Activated naive CD8-positive, alpha-beta T cell treated with anti-CD3 and anti-CD28 coated beads, Interleukin-2, amount 50 U/mL, for 16 hours (primary cell): Measurements from ENCODE around the gene BMI1.
"Not testable (repeated sequence)": the region's sequence is repeated elsewhere in the genome, so short reads cannot be mapped to it uniquely, and the experiment has no call there.

ENCODE experiments used
- DNase-seq: peaks from one replicate; pipeline ENCODE4 v3.0.0-alpha.2; 2020; ENCODE audit warnings: low read depth, low spot score

BMI1 gene

GRCh38 chr10:22320591-22321155 lies at the start of gene BMI1:
TSS of gene BMI1 (plus strand) at chr10:22321099. CDS start at chr10:22326450, 5,351 bp downstream.
- peak; percentile 29 for DNase-seq

DNA sequence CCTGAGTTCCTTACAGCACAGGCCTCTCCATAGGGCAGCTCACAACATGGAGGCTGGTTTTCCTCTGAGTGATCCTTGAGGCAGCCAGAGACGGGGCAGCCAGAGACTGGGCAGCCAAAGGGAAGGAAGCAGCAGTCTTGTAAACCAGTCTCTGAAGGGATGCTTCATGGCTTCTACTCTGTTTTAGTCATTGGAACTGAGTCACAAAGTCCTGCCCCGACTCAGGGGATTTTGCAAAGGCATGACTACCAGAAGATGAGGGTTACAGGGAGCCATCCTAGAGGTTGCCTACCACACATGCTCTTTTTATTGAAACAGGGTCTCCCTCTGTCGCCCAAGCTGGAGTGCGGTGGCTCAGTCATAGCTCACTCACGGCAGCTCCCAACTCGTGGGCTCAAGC lies 49.1 kb upstream of the BMI1 start:
- no peak for DNase-seq

DNA sequence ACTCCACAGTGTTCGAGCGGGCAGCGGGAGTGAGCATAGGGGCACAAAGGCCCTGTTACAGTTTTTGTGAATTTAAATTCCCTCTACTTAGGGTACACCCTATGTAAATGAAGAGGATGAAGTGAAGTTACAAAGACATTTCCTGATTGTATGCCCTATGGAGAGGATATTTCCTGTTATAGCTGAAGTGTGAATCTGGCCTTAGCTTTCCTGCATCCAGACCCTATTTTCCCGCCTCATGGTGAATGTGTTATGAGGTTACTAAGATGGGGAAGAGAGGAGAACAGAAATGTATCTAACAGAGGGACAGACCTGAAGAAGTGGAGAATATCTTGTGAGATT lies 42.5 kb upstream of the BMI1 start:
- no peak for DNase-seq

GRCh38 chr10:22280078-22280477 lies 40.8 kb upstream of the BMI1 start:
- no peak for DNase-seq

DNA sequence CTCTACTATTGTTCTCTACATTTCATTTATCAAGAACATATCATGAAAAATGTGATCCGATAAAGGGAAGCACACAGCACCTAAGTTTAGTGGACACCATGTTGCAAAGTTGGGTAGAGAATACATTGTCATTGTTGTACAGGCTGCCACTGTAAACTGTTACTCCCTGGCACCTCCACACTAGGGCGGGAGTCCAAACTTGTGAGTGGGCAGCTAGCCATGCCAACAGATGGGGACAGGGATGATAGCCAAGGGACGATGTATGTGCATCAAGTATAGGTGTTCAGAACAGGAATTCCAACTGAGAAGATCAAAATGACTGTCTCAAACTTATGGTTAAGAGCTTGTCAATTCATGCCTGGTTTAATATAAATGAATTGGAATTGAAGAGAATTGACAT lies 35.8 kb upstream of the BMI1 start:
- no peak for DNase-seq

GRCh38 chr10:22293747-22294404 lies 27.0 kb upstream of the BMI1 start:
- DNase-seq, result no peak

GRCh38 chr10:22294694-22295093 lies 26.2 kb upstream of the BMI1 start:
- DNase-seq, result no peak

GRCh38 chr10:22301193-22301592 lies 19.7 kb upstream of the BMI1 start:
- no peak for DNase-seq

- no peak for DNase-seq
Observed at GRCh38 chr10:22303461-22303860, 17.4 kb upstream of the BMI1 start.

GRCh38 chr10:22305721-22306120 lies 15.2 kb upstream of the BMI1 start:
- DNase-seq, result no peak

GRCh38 chr10:22308390-22308789 lies 12.5 kb upstream of the BMI1 start:
- no peak for DNase-seq

DNA sequence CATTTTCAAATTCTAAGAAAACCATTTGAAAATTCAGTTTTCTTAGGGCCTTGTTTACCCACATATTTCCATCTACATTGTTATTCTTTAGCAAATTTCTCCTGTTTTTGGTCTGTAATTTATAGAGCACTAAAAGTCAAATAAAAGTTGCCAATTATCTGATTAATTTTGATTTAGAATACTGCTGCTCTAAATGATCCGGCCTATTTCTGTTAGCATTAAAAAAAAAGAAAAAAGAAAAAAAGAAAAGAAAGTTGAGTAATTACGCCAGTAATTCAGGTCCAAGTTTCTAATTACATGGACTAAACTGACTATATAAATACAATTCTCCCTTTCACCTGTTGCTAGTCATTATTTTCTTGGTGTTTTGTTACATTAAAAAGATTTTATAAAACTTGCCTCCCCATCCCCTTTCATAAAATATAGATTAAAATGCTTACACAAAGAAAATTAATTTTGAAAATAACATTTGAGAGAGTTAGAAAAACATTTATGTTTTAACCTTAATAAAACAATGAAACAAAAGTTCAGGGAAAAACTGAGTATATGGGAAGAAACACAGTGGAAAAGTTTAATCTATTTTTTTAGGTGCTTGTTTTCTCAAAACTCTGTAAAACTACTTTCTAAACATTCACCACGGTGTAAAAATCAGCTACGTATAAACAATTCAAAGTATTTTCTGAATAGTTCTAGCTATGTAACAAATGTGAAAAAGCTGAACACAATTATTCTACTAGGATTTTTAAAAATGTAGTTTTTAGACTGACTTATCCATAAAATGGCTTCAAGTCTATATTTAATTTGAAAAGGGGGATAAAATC lies 11.5 kb upstream of the BMI1 start:
- no peak for DNase-seq

DNA sequence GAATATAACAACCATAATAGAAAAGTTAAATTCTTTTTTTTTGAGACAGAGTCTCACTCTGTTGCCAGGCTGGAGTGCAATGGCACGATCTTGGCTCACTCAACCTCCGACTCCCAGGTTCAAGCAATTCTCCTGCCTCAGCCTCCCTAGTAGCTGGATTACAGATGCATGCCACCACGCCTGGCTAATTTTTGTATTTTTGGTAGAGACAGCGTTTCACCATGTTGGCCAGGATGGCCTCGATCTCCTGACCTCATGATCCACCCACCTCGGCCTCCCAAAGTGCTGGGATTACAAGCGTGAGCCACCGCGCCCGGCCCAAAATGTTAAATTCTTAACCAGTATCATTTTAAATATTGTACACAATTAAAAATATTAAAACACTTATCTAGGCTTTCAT lies 10.9 kb upstream of the BMI1 start:
- DNase-seq, result not testable (repeated sequence)

- DNase-seq, result no peak
Observed at GRCh38 chr10:22310928-22311327, 10.0 kb upstream of the BMI1 start.

DNA sequence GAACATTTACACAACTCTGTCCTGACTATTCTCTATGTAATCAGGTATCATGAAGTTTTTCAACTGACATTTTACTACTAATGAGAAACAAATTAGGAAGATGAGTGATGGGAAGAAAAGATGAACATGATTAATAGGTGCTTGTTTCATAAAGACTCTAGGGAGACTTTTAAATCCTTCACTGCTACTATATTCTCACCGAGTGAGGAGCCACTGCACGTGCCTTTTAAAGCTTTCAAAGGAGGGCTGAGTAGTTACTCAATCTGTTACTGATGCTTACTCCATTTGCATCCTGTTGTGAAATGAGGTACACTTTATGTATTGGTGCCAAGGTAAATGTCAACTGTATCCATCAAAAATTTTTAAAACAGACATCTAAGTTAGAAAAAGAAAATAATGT lies 6.0 kb upstream of the BMI1 start:
- DNase-seq, result no peak

- no peak for DNase-seq
Observed at GRCh38 chr10:22315455-22316285, 5.2 kb upstream of the BMI1 start.

- no peak for DNase-seq
Observed at GRCh38 chr10:22316286-22317075, 4.4 kb upstream of the BMI1 start, which contains the start of gene COMMD3. TSS of gene COMMD3 (plus strand) at chr10:22316388. CDS start at chr10:22316418, 30 bp downstream.

GRCh38 chr10:22317076-22317370 lies 3.9 kb upstream of the BMI1 start:
- no peak for DNase-seq

DNA sequence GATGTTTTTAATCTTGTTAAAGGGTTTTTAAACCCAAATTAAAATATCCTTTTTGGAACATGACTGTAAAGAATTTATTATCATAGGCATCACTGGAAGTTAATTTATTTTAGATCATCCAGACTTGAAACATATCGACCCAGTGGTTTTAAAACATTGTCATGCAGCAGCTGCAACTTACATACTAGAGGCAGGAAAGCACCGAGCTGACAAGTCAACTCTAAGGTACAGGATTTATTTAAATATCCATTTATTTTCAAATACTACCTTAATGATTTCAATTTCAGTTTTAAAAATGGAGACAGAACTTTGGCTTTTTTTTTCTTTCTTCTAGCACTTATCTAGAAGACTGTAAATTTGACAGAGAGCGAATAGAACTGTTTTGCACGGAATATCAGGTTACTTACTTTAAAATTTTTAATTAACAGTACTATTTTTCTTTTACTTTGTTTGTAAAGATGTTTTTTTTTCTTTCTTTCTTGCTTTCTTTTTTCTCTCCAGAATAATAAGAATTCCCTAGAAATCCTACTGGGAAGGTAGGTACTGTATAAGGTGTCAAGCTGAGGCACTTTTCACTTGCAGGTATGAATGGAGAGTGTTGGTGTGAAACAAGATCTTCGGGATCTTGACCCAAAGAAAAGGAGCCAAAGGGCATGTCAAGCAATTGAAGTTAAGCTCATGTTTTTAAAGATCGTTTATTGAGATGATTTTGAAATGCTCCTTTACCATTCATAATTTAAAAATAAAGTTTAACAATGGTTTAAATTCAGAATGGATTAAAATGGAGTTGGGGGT lies 2.9 kb upstream of the BMI1 start:
- no peak for DNase-seq

DNA sequence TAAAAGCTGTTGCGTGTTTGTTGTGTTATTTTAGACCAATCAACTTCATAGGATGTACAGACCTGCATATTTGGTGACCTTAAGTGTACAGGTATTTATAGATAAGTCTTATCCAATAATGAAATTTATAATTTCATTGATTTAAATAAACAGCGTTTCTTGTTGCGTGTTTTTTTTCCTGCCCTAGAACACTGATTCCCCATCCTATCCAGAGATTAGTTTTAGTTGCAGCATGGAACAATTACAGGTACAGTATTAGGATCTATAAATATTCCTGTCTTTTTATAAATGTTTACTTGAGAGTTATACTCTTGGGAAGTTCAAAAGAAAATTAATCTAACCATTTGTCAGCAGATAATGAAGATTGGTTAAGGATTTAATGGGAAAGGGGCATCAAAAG lies 2.1 kb upstream of the BMI1 start:
- DNase-seq, result no peak

GRCh38 chr10:22319547-22319979 lies 1.3 kb upstream of the BMI1 start:
- no peak for DNase-seq
